ENCODE results near the gene NEK6. TPM values are rescaled to one million over a fixed set of nuclear protein-coding genes. Genes with fewer than 3 reads are reported as not detected.

The NEK6 gene
- total RNA-seq, 2 experiments from 2014 or later, result 0.89 to 1.7 TPM

- Histone ChIP-seq H3K36me3 (ENCODE audit: insufficient read depth, low read length) (peaks cover 53% of the 10 kb centered on the region), H3K27me3 (ENCODE audit: control insufficient read depth in 1 of 2, insufficient read depth in 2 of 2, low read length in 2 of 2) (no peaks in the 10 kb centered on the region), H3K27ac (ENCODE audit: low read depth in 1 of 2, low read length in 2 of 2) (no peak overlapping the region), H3K9me3 (ENCODE audit: control insufficient read depth in 1 of 2, insufficient read depth in 1 of 2, low read length in 2 of 2) (no peaks in the 10 kb centered on the region), H3K4me3 (ENCODE audit: low read length) (no peak overlapping the region), H3K4me1 (ENCODE audit: insufficient read depth, low read length) (peaks cover 3% of the 10 kb centered on the region)
- TF ChIP-seq CTCF (IDR thresholded peaks at IDR 0.05), result no peak
- no peak for DNase-seq
- ChIA-PET CTCF (no interaction called here), POLR2A (no interaction called here)
- H3K36me3 Mint-ChIP-seq (ENCODE audit: low read depth), result peaks cover 92% of the 10 kb centered on the region
- no peaks in the 10 kb centered on the region for H3K9me3 Mint-ChIP-seq
- H3K27ac Mint-ChIP-seq, result no peak overlapping the region
- no peaks in the 10 kb centered on the region for H3K27me3 Mint-ChIP-seq
- ATAC-seq (ENCODE audit: poor library complexity), result no peak
- intact Hi-C loops (cut with DNase I, micrococcal nuclease), result no loop called here
- peaks cover 48% of the 10 kb centered on the region for H3K4me1 Mint-ChIP-seq (ENCODE audit: low read depth)
- no peak overlapping the region for H3K4me3 Mint-ChIP-seq
Measured at GRCh38 chr9:124398191-124398935, 140.6 kb downstream of the NEK6 start.

GRCh38 chr9:124399323-124399967, 141.7 kb downstream of the NEK6 start:
- CTCF ChIA-PET, result no interaction called here
- no peak for DNase-seq
- H3K27ac ChIP-seq (ENCODE audit: low read depth in 1 of 2, low read length in 2 of 2), result no peak overlapping the region
- H3K36me3 ChIP-seq (ENCODE audit: insufficient read depth, low read length), result peaks cover 64% of the 10 kb centered on the region
- no peaks in the 10 kb centered on the region for H3K9me3 Mint-ChIP-seq
- H3K36me3 Mint-ChIP-seq (ENCODE audit: low read depth), result peaks cover 92% of the 10 kb centered on the region
- POLR2A ChIA-PET, result interaction anchor here (0.7 kb wide), 1 partner anchor 8 kb away, joined by 3 read pairs; no protein-coding TSS in a partner anchor
- intact Hi-C loops (cut with DNase I, micrococcal nuclease), result no loop called here
- H3K4me3 Mint-ChIP-seq, result no peak overlapping the region
- no peak for ATAC-seq (ENCODE audit: poor library complexity)
- H3K27me3 Mint-ChIP-seq, result no peaks in the 10 kb centered on the region
- no peak for TF ChIP-seq CTCF (IDR thresholded peaks at IDR 0.05)
- H3K4me1 Mint-ChIP-seq (ENCODE audit: low read depth), result peaks cover 46% of the 10 kb centered on the region
- H3K27me3 ChIP-seq (ENCODE audit: control insufficient read depth in 1 of 2, insufficient read depth in 2 of 2, low read length in 2 of 2), result no peaks in the 10 kb centered on the region
- no peak overlapping the region for H3K27ac Mint-ChIP-seq
- H3K4me3 ChIP-seq (ENCODE audit: low read length), result no peak overlapping the region
- peaks cover 3% of the 10 kb centered on the region for H3K4me1 ChIP-seq (ENCODE audit: insufficient read depth, low read length)
- H3K9me3 ChIP-seq (ENCODE audit: control insufficient read depth in 1 of 2, insufficient read depth in 1 of 2, low read length in 2 of 2), result no peaks in the 10 kb centered on the region

GRCh38 chr9:124399968-124400940, 142.5 kb downstream of the NEK6 start:
- intact Hi-C loops (cut with DNase I, micrococcal nuclease), result no loop called here
- H3K4me1 ChIP-seq (ENCODE audit: insufficient read depth, low read length), result peaks cover 3% of the 10 kb centered on the region
- no peaks in the 10 kb centered on the region for H3K27me3 Mint-ChIP-seq
- H3K9me3 Mint-ChIP-seq, result no peaks in the 10 kb centered on the region
- POLR2A ChIA-PET, result interaction anchor here (0.7 kb wide), 1 partner anchor 9 kb away, joined by 3 read pairs; no protein-coding TSS in a partner anchor
- DNase-seq, result no peak
- peaks cover 41% of the 10 kb centered on the region for H3K4me1 Mint-ChIP-seq (ENCODE audit: low read depth)
- CTCF ChIA-PET, result interaction anchor here (0.7 kb wide), 1 partner anchor 10 kb away, joined by 4 read pairs; no protein-coding TSS in a partner anchor
- no peak for TF ChIP-seq CTCF (IDR thresholded peaks at IDR 0.05)
- ATAC-seq (ENCODE audit: poor library complexity), result no peak
- H3K27ac ChIP-seq (ENCODE audit: low read depth in 1 of 2, low read length in 2 of 2), result no peak overlapping the region
- peaks cover 71% of the 10 kb centered on the region for H3K36me3 ChIP-seq (ENCODE audit: insufficient read depth, low read length)
- peaks cover 90% of the 10 kb centered on the region for H3K36me3 Mint-ChIP-seq (ENCODE audit: low read depth)
- no peak overlapping the region for H3K4me3 Mint-ChIP-seq
- H3K27ac Mint-ChIP-seq, result no peak overlapping the region
- H3K27me3 ChIP-seq (ENCODE audit: control insufficient read depth in 1 of 2, insufficient read depth in 2 of 2, low read length in 2 of 2), result no peaks in the 10 kb centered on the region
- H3K4me3 ChIP-seq (ENCODE audit: low read length), result no peak overlapping the region
- H3K9me3 ChIP-seq (ENCODE audit: control insufficient read depth in 1 of 2, insufficient read depth in 1 of 2, low read length in 2 of 2), result no peaks in the 10 kb centered on the region
